Common myeloid progenitor, CD34-positive (primary cell): ENCODE measurements around the gene LEMD3.
A peak's percentile ranks its signal among the peaks of the same experiment; 100 is the strongest.

Experiments used
- CTCF ChIA-PET: fragments of 350-600 bp; sonication (Branson Sonifier 250); formaldehyde crosslinking; loops from one replicate; lab custom pipeline; 2021; ENCODE audit warnings: antibody characterized with exemption; lab: Charles Lee
- POLR2A ChIA-PET: fragments of 350-600 bp; sonication (Branson Sonifier 250); formaldehyde crosslinking; loops from one replicate; lab custom pipeline; 2021; ENCODE audit warnings: antibody characterized with exemption; lab: Charles Lee
- DNase-seq, 3 donors: peaks; one replicate each; pipeline versions ENCODE4 v3.0.0 to v3.0.0-alpha.2; 2013
- H3K27ac ChIP-seq, 2 experiments: 1 replicate in 1 of 2; 2 replicates in 1 of 2; pipeline ENCODE4 v1.7.0; 2013; ENCODE audit warnings: inconsistent platforms in 2 of 2, low read length in 2 of 2, mild to moderate bottlenecking in 2 of 2, low read depth in 1 of 2, moderate library complexity in 1 of 2; ENCODE audit not compliant: severe bottlenecking in 2 of 2, insufficient read depth in 1 of 2, poor library complexity in 1 of 2
- H3K27me3 ChIP-seq, 5 experiments: replicated peaks in 2 of 5; 1 replicate in 3 of 5; 2 replicates in 2 of 5; pipeline versions ENCODE4 v1.6.1 to v1.7.0; 2013; ENCODE audit warnings: low read length in 4 of 5, mild to moderate bottlenecking in 2 of 5, moderate library complexity in 2 of 5, inconsistent platforms in 1 of 5; ENCODE audit not compliant: insufficient read depth in 5 of 5, control insufficient read depth in 4 of 5
- H3K36me3 ChIP-seq, 4 experiments: 1 replicate in 2 of 4; 2 replicates in 2 of 4; pipeline versions ENCODE4 v1.6.1 to v1.7.0; 2013; ENCODE audit warnings: low read length in 3 of 4, control low read depth in 1 of 4, mild to moderate bottlenecking in 1 of 4; ENCODE audit not compliant: control insufficient read depth in 4 of 4, insufficient read depth in 4 of 4
- H3K4me1 ChIP-seq, 4 experiments: 1 replicate in 3 of 4; 2 replicates in 1 of 4; pipeline versions ENCODE4 v1.6.1 to v1.7.1; 2013; ENCODE audit warnings: low read length in 3 of 4, mild to moderate bottlenecking in 3 of 4, control low read depth in 1 of 4, inconsistent platforms in 1 of 4, moderate library complexity in 1 of 4; ENCODE audit not compliant: control insufficient read depth in 4 of 4, insufficient read depth in 4 of 4; ENCODE audit errors: control extremely low read depth in 1 of 4
- H3K4me3 ChIP-seq, 7 experiments: 1 replicate in 4 of 7; 2 replicates in 3 of 7; pipeline versions ENCODE4 v1.5.1 to v1.7.0; 2013; ENCODE audit warnings: mild to moderate bottlenecking in 7 of 7, low read length in 6 of 7, moderate library complexity in 6 of 7, inconsistent platforms in 2 of 7, low read depth in 2 of 7, control low read depth in 1 of 7; ENCODE audit not compliant: insufficient read depth in 4 of 7, control insufficient read depth in 1 of 7; ENCODE audit errors: extremely low read depth in 1 of 7
- H3K9me3 ChIP-seq, 5 experiments: 1 replicate in 4 of 5; 2 replicates in 1 of 5; pipeline versions ENCODE4 v1.6.1 to v1.7.1; 2013; ENCODE audit warnings: low read length in 4 of 5, mild to moderate bottlenecking in 2 of 5, inconsistent platforms in 1 of 5, low read depth in 1 of 5, moderate library complexity in 1 of 5; ENCODE audit not compliant: control insufficient read depth in 4 of 5, insufficient read depth in 2 of 5; ENCODE audit errors: control extremely low read depth in 1 of 5
- WGBS: methylation state at CpG from one replicate; pipeline ENCODE4 v1.1.5; 2013; ENCODE audit not compliant: insufficient coverage; 5-methylcytosine and 5-hydroxymethylcytosine counted together

Gene LEMD3

DNA sequence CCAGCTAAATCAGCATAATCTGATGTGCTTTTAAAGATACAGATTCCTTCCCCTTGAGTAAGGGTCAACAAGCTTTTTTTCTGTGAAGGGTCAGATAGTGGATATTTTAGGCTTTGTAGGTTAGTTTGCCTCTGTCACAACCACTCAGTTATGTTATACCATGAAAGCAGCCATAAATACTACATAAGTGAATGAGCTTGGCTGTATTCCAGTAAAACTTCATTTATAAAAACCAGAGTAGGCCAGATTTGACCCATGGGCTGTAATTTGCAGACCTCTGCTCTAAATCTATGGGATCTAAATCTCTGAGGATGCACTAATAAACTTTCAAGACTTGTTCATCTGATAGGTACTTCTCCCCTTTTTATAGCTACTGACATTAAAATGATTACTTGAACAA is 47.7 kb downstream of the LEMD3 start:
- CTCF ChIA-PET = interaction anchor here (1.3 to 2.4 kb wide), 5 partner anchors 8 to 48 kb away, joined by 4 to 11 read pairs (median 6); partner anchors contain the start of gene LEMD3

DNA sequence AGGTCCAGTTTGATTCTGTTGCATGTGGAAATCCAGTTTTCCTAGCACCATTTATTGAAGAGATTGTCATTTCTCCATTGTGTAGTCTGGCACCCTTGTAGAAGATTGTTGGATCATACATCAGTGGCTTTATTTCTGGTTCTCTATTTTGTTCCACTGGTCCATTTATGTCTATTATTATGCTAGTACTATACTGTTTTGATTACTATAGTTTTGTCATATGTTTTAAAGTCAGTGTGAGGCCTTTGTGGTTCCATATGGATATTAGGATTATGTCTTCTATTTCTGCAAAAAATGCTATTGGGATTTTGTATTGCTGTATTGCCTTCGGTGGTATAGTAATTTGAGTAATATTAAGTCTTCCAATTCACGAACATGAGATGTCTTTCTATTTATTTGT is 51.4 kb downstream of the LEMD3 start:
- no peak for DNase-seq
- ChIA-PET CTCF (no interaction called here), POLR2A (no interaction called here)
- Histone ChIP-seq H3K4me3 (no peak overlapping the region), H3K27me3 (no peaks in the 10 kb centered on the region), H3K9me3 (peaks cover 4 to 22% (median 13%) of the 10 kb centered on the region in 5 experiments), H3K4me1 (peaks cover 0 to 1% (median 0%) of the 10 kb centered on the region in 4 experiments), H3K27ac (no peak overlapping the region), H3K36me3 (peaks cover 5 to 55% (median 19%) of the 10 kb centered on the region in 4 experiments)
- no CpG with 5 or more reads among the region's 2 CpGs for WGBS

More for the DNA sequence above, 47.7 kb downstream of the LEMD3 start:
- no peaks in the 10 kb centered on the region for H3K27me3 ChIP-seq
- no peak overlapping the region for H3K4me3 ChIP-seq
- DNase-seq = no peak
- peaks cover 4 to 13% (median 8%) of the 10 kb centered on the region in 5 experiments for H3K9me3 ChIP-seq
- POLR2A ChIA-PET = no interaction called here
- H3K4me1 ChIP-seq = no peaks in the 10 kb centered on the region
- H3K36me3 ChIP-seq = peaks cover 8 to 34% (median 23%) of the 10 kb centered on the region in 4 experiments
- peak overlapping the region; percentile 1 to 31 for H3K27ac ChIP-seq

DNA sequence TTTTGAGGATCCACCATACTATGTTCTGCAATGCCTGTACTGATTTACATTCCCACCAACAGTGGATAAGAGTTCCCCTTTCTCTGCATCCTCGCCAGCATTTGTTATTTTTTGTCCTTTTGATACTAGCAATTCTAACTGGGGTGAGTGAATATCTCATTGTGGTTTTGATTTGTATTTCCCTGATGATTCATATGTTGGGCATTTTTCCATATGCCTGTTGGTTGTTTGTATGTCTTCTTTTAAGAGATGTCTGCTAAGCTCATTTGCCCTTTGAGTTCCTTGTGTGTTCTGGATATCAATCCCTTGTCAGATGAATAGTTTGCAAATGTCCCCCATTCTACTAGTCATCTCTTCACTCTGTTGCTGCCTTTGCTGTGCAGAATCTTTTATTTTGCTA is 60.1 kb downstream of the LEMD3 start:
- peak in 2 of 3 donors; percentile 55 to 65 for DNase-seq

DNA sequence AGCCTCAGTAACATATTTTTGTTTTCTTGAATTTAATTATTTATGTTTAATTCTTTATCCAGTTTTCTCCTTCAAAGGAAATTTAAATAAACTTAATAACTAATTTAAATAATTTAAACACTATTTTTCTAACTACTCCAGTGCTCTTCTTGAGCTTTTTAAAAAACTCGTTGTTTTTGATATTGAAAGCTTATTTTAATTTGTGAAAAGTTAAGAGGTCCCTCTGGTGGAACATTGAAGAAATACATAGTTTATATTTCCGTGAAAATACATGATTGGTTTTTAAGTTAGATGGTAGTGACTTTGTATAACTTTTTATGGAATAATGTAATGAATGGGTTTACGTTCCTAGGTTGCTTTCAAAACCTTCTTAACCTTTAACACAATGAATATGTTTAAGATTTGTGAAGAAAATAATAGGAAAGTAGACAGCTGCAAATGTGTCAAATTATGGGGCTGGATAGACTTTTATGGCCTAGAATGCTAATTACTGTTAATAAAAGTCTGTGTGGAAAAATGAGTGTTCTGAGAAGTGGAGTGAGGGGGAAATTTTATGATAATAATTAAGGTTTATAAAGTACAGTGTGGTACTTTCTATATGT is 63.2 kb downstream of the LEMD3 start:
- H3K27ac ChIP-seq = no peak overlapping the region
- DNase-seq = peak; percentile 56 to 73 (median 70)
- POLR2A ChIA-PET = interaction anchor here (3.9 kb wide), 1 partner anchor 63 kb away, joined by 14 read pairs; the partner anchor contains the start of gene LEMD3
- peaks cover 0 to 2% (median 0%) of the 10 kb centered on the region in 4 experiments for H3K4me1 ChIP-seq
- no peak overlapping the region for H3K4me3 ChIP-seq
- H3K36me3 ChIP-seq = peaks cover 4 to 25% (median 10%) of the 10 kb centered on the region in 4 experiments
- whole genome bisulfite sequencing = 0% methylated on average over 1 of the region's 3 CpGs
- H3K9me3 ChIP-seq = peaks cover 4 to 20% (median 14%) of the 10 kb centered on the region in 5 experiments
- no peaks in the 10 kb centered on the region for H3K27me3 ChIP-seq
- CTCF ChIA-PET = interaction anchor here (0.9 to 5.4 kb wide), 22 partner anchors 12 to 437 kb away, joined by 3 to 53 read pairs (median 4); partner anchors contain the start of genes LEMD3 and WIF1

More for the DNA sequence above, 60.1 kb downstream of the LEMD3 start:
- POLR2A ChIA-PET = no interaction called here
- Histone ChIP-seq H3K27ac (no peak overlapping the region), H3K4me1 (peaks cover 0 to 6% (median under 1%) of the 10 kb centered on the region in 4 experiments), H3K36me3 (peaks cover 9 to 39% (median 12%) of the 10 kb centered on the region in 4 experiments), H3K4me3 (peak overlapping the region in 1 of 7 experiments; percentile 26), H3K27me3 (no peaks in the 10 kb centered on the region), H3K9me3 (peaks cover 6 to 21% (median 14%) of the 10 kb centered on the region in 5 experiments)
- no CpG with 5 or more reads among the region's 1 CpG for WGBS
- CTCF ChIA-PET = interaction anchor here (4.5 kb wide), 1 partner anchor 122 kb away, joined by 19 read pairs; no protein-coding TSS in a partner anchor

DNA sequence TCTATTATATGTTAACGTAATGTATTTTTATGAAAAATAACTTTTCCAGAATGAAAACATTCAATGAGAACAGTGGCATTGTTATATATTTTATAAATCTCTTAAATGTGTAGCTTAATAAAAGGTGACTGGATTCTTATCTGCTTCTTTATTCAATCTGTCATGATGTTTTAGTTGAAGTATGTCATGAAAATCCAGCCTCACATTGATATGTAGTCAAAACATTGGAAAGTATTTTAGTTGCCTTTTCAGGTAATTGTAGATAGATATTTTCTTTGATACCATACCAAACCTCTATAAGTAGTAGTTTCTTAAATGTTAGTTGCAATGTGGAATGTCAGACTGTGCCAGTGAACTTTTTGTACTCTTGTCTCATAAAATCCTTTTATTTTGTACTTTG is 67.8 kb downstream of the LEMD3 start:
- no peak overlapping the region for H3K27ac ChIP-seq
- H3K4me3 ChIP-seq = no peak overlapping the region
- peaks cover 0 to 2% (median 0%) of the 10 kb centered on the region in 4 experiments for H3K4me1 ChIP-seq
- H3K36me3 ChIP-seq = peaks cover 11 to 20% (median 15%) of the 10 kb centered on the region in 4 experiments
- WGBS = no CpG with 5 or more reads among the region's 1 CpG
- no peaks in the 10 kb centered on the region for H3K9me3 ChIP-seq
- DNase-seq = no peak
- POLR2A ChIA-PET = no interaction called here
- H3K27me3 ChIP-seq = no peaks in the 10 kb centered on the region
- CTCF ChIA-PET = interaction anchor here (0.9 kb wide), 1 partner anchor 75 kb away, joined by 3 read pairs; no protein-coding TSS in a partner anchor

DNA sequence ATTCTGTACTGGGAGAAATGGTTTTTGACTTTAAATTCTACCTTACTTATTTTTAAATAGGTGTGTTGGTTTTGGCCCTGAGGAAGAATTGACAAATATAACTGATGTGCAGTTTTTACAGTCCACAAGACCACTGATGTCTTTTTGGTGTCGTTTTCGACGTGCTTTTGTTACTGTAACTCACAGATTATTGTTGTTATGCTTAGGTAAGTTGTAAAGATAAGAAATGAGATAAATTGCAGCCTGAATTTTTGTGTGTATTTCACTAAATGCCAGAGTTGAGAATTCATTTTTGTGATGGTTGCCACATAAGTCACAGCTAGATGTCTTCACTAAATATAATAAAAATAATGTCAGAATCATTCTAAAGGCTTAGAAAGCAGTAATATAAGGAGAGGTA is 69.2 kb downstream of the LEMD3 start:
- no peak overlapping the region for H3K4me3 ChIP-seq
- no peaks in the 10 kb centered on the region for H3K9me3 ChIP-seq
- H3K36me3 ChIP-seq = peaks cover 14 to 33% (median 15%) of the 10 kb centered on the region in 4 experiments
- no peaks in the 10 kb centered on the region for H3K4me1 ChIP-seq
- CTCF ChIA-PET = interaction anchor here (0.8 to 1.0 kb wide), 3 partner anchors 30 to 441 kb away, joined by 3 read pairs; no protein-coding TSS in a partner anchor
- no peak overlapping the region for H3K27ac ChIP-seq
- 100% methylated on average over 3 of the region's 3 CpGs for WGBS
- H3K27me3 ChIP-seq = no peaks in the 10 kb centered on the region
- DNase-seq = no peak
- POLR2A ChIA-PET = no interaction called here
